GM12874 (cell line): Measurements from ENCODE around the gene CTRB1.

Experiments used
- CTCF ChIP-seq: IDR thresholded peaks from 2 replicates; pipeline ENCODE4 v1.5.1; 2011; ENCODE audit warnings: low read depth, mild to moderate bottlenecking, control low read depth, low read length, moderate library complexity; ENCODE audit not compliant: insufficient read depth

CTRB1 gene

DNA sequence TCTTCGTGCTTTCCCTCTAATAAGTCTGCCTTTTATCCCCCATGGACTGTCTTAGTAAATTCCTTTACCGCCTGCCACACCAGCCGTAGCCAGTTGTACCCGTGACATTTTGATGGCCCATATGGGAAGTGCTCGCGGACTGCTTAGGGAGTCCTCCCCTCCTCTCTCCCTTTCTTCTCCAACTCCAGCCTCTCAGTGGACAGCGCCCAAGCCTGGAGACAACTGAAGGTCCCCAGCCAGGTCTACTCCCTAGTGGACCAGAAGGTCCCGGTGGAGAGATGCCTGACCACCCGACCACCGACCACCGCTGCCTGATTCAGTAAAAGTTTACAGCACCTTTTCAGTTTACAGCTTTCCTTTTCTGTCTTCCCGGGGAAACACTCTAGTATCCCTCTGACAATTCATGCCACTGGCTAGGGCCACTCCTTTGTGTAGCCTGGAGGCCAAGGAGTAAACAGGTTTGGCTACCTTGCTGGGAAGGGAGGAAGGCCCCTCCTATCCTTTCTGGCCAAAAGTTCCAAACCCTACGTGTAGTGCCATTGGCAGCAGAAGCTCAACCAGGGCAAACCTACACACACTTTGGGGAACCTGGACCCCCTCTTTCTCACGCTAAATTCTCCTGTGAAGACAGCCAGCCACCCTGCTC is 29.8 kb upstream of the CTRB1 start:
- TF ChIP-seq CTCF, result no peak

DNA sequence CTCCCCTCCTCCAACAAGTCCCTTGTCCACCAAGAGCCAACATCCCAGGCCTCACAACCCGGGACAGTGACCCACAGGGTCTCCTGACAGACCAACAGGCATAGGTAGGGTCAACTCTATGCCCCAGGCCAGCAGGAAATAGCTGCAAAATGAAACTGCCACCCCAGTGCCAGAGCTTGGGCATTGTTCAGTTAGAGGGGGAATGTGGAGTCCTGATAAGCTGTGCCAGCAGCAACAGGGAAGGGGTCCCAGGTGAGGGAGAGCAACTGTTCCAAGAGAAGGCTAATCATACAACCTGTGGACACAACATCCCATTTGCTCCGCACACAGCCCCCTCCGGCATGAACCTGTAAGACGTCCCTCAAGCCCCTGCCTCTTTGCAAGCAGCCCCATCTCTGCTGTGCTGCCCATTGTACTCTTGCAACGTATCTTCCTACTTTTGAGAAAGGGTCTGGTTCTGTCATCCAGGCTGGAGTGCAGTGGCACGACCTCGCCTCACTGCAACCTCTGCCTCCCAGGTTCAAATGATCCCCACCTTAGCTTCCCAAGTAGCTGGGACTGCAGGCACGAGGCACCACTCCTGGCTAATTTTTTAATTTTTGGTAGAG is 29.0 kb upstream of the CTRB1 start:
- TF ChIP-seq CTCF, result no peak

GRCh38 chr16:75192606-75193264 is 26.1 kb upstream of the CTRB1 start:
- no peak for TF ChIP-seq CTCF

DNA sequence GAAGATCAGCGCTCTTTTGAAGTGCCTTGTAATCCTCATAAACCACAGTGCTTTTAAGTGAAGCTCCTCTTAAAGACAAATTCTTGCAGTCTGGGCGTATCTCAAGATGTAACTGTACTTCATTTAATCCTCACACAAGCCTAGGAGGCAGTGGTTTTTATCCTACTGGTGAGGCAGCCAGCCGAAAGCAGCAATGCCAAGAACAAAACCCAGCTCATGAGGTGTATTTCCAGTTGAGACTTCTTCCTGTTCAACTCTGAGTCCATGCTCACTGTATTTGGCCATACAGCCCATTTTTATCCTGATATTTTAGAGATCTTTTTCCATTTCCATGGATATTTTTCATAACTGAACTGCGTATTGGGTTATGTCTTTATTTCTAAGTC is 25.5 kb upstream of the CTRB1 start:
- no peak for TF ChIP-seq CTCF

DNA sequence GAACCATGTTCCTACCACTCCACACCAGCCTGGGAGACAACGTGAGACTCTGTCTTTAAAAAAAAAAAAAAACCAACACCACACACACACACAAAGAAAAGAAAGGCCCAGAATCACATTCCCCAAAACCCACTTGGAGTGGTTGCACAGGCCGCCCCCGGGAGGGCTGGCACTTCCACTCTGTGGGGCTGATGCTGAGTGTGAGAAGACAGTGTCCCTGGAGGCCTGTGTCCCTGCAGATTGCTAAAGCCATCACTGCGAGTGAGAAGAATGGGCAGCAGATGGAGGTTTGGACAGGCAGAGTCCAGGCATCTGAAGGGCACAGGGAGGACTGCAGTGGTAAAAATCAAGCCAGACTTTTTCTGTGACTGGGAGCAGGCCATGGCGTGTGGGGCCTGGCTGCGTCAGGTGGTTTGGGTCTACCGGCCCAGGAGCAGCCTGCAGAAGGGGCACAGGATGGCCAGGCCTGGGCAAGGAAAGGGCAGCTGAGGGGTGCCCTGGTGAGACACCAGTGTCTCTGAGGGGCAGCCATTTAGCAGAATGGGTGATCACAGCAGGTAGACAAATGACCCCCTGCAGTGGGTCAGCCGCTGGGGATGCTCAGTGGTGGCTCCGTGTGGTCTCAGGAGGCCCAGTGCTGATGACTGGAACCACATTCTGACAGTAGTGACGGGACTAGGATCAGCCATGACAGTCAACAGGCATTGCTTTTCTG is 24.9 kb upstream of the CTRB1 start:
- no peak for TF ChIP-seq CTCF

GRCh38 chr16:75195811-75196790 is 22.7 kb upstream of the CTRB1 start:
- no peak for TF ChIP-seq CTCF
